ENCODE measurements around the gene PPP2R5A.

DNA sequence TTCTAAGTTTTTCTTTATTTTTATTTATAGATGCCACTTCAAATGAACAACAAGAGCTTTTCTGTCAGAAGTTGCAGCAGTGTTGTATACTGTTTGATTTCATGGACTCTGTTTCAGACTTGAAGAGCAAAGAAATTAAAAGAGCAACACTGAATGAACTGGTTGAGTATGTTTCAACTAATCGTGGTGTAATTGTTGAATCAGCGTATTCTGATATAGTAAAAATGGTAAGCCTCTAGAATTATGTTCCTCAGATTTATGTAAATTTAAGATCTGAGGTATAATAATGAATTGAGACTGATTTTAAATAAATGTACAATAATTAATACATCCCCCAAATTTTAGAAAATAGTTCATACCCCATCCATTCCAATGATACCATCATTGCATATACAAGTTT is 43.9 kb downstream of the PPP2R5A start:
- no peak for TF ChIP-seq ZNF274 (IDR thresholded peaks at IDR 0.05; ENCODE audit: borderline replicate concordance, extremely low read depth, low read length)
- no peak for TF ChIP-seq PHF8 (conservative IDR thresholded peaks at IDR 0.05; ENCODE audit: low read depth, low read length)
- TF ChIP-seq, protein P1, sequence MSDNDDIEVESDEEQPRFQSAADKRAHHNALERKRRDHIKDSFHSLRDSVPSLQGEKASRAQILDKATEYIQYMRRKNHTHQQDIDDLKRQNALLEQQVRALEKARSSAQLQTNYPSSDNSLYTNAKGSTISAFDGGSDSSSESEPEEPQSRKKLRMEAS (IDR thresholded peaks at IDR 0.05), result no peak
- TF ChIP-seq EGR1 (IDR thresholded peaks at IDR 0.05; ENCODE audit: borderline replicate concordance, low read depth, low read length), result no peak
- TF ChIP-seq, protein P2, sequence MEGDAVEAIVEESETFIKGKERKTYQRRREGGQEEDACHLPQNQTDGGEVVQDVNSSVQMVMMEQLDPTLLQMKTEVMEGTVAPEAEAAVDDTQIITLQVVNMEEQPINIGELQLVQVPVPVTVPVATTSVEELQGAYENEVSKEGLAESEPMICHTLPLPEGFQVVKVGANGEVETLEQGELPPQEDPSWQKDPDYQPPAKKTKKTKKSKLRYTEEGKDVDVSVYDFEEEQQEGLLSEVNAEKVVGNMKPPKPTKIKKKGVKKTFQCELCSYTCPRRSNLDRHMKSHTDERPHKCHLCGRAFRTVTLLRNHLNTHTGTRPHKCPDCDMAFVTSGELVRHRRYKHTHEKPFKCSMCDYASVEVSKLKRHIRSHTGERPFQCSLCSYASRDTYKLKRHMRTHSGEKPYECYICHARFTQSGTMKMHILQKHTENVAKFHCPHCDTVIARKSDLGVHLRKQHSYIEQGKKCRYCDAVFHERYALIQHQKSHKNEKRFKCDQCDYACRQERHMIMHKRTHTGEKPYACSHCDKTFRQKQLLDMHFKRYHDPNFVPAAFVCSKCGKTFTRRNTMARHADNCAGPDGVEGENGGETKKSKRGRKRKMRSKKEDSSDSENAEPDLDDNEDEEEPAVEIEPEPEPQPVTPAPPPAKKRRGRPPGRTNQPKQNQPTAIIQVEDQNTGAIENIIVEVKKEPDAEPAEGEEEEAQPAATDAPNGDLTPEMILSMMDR (IDR thresholded peaks at IDR 0.05; ENCODE audit: control extremely low read depth in 1 of 3, insufficient read depth in 1 of 3, low read depth in 1 of 3, low read length in 3 of 3), result no peak
- TF ChIP-seq, protein P3, sequence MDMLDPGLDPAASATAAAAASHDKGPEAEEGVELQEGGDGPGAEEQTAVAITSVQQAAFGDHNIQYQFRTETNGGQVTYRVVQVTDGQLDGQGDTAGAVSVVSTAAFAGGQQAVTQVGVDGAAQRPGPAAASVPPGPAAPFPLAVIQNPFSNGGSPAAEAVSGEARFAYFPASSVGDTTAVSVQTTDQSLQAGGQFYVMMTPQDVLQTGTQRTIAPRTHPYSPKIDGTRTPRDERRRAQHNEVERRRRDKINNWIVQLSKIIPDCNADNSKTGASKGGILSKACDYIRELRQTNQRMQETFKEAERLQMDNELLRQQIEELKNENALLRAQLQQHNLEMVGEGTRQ (IDR thresholded peaks at IDR 0.05; ENCODE audit: low read length), result no peak
- no peak for TF ChIP-seq EZH2 (IDR thresholded peaks at IDR 0.05; ENCODE audit: low read depth, low read length, severe bottlenecking)
- no peak for TF ChIP-seq CREB1 (IDR thresholded peaks at IDR 0.05)
- TF ChIP-seq, protein P4, sequence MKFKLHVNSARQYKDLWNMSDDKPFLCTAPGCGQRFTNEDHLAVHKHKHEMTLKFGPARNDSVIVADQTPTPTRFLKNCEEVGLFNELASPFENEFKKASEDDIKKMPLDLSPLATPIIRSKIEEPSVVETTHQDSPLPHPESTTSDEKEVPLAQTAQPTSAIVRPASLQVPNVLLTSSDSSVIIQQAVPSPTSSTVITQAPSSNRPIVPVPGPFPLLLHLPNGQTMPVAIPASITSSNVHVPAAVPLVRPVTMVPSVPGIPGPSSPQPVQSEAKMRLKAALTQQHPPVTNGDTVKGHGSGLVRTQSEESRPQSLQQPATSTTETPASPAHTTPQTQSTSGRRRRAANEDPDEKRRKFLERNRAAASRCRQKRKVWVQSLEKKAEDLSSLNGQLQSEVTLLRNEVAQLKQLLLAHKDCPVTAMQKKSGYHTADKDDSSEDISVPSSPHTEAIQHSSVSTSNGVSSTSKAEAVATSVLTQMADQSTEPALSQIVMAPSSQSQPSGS (IDR thresholded peaks at IDR 0.05; ENCODE audit: low read length), result no peak
- TF ChIP-seq POLR2A (IDR thresholded peaks at IDR 0.05; ENCODE audit: control extremely low read depth in 1 of 2, low read depth in 2 of 2, low read length in 2 of 2), result no peak
- TF ChIP-seq TAF1 (IDR thresholded peaks at IDR 0.05; ENCODE audit: low read depth, low read length), result no peak
